Uterus (tissue), 2 donors: ENCODE measurements around the gene CELSR3.

Experiments
- CTCF ChIP-seq, 4 experiments: fragments of 200-600 bp in 2 of 4; fragments of 450-650 bp in 2 of 4; sonication (generic) in 2 of 4; IDR thresholded peaks; one replicate each; pipeline ENCODE4 v1.5.1; 2016 to 2019; ENCODE audit warnings: antibody characterized with exemption in 4 of 4, mild to moderate bottlenecking in 2 of 4, moderate library complexity in 1 of 4
- POLR2A ChIP-seq, 2 donors: fragments of 450-650 bp; IDR thresholded peaks; one replicate each; pipeline ENCODE4 v1.6.1; 2016; ENCODE audit warnings: antibody characterized with exemption in 2 of 2, mild to moderate bottlenecking in 1 of 2, moderate library complexity in 1 of 2

DNA sequence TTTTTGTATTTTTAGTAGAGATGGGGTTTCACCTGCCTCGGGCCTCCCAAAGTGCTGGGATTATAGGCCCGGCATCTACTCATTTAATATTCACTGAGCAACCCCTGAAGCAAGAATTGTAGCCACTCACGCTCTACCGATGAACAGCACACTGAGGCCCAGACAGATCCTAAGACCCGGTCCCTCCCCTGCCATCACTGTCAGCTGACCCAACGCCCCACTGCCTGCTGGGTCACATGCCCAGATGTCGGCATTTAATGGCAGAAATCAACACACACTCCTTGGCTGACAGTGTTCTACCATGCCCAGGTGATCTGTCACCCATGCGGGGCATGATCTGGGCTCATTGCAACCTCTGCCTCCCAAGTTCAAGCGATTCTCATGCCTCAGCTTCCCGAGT is 37.9 kb downstream of the CELSR3 start:
- no peak for TF ChIP-seq CTCF (IDR thresholded peaks at IDR 0.05)
- no peak for TF ChIP-seq POLR2A (IDR thresholded peaks at IDR 0.05)
